GM12878 (cell line): Measurements from ENCODE around the gene PRCC. TPM values are rescaled to one million over a fixed set of nuclear protein-coding genes. Genes with fewer than 3 reads are reported as not detected.
A peak's percentile ranks its signal among the peaks of the same experiment; 100 is the strongest.

Experiments
- ATF7 ChIP-seq: fragments of 450-650 bp; IDR thresholded peaks from 2 replicates; pipeline ENCODE4 v1.6.1; 2016; ENCODE audit warnings: low read depth, mild to moderate bottlenecking
- BCL11A ChIP-seq: IDR thresholded peaks from 2 replicates; pipeline ENCODE4 v1.6.1; 2011; ENCODE audit warnings: low read depth, low read length
- BRCA1 ChIP-seq: IDR thresholded peaks from 2 replicates; pipeline ENCODE4 v1.6.1; 2011; ENCODE audit warnings: low read depth, low read length, improper control_type of control experiment
- CBX3 ChIP-seq: fragments of 200-600 bp; sonication (generic); IDR thresholded peaks from 2 replicates; pipeline ENCODE4 v1.6.1; 2016; ENCODE audit warnings: low read depth, borderline replicate concordance
- HCFC1 ChIP-seq: fragments of 150-350 bp; IDR thresholded peaks from 2 replicates; pipeline ENCODE4 v1.6.1; 2014; ENCODE audit warnings: low read length
- IRF4 ChIP-seq: IDR thresholded peaks from 2 replicates; pipeline ENCODE4 v1.6.1; 2011; ENCODE audit warnings: low read depth, low read length
- LARP7 ChIP-seq: fragments of 450-650 bp; IDR thresholded peaks from 2 replicates; pipeline ENCODE4 v1.6.1; 2017; ENCODE audit warnings: mild to moderate bottlenecking
- MLLT1 ChIP-seq: fragments of 450-650 bp; IDR thresholded peaks from 2 replicates; pipeline ENCODE4 v1.6.1; 2016; ENCODE audit warnings: mild to moderate bottlenecking
- NR2C1 ChIP-seq: fragments of 450-650 bp; IDR thresholded peaks from 2 replicates; pipeline ENCODE4 v1.6.1; 2017; ENCODE audit warnings: antibody characterized with exemption, mild to moderate bottlenecking, moderate library complexity
- NR2F1 ChIP-seq: fragments of 450-650 bp; conservative IDR thresholded peaks from 2 replicates; pipeline ENCODE4 v1.6.1; 2017; ENCODE audit warnings: mild to moderate bottlenecking
- POLR2AphosphoS5 ChIP-seq: IDR thresholded peaks from 2 replicates; pipeline ENCODE4 v1.6.1; 2011; ENCODE audit warnings: mild to moderate bottlenecking, low read length, inconsistent platforms
- RFX5 ChIP-seq: IDR thresholded peaks from 2 replicates; pipeline ENCODE4 v1.6.1; 2011; ENCODE audit warnings: low read depth, low read length, improper control_type of control experiment
- SIX5 ChIP-seq: IDR thresholded peaks from 2 replicates; pipeline ENCODE4 v1.6.1; 2011; ENCODE audit warnings: mild to moderate bottlenecking, low read depth, low read length, moderate library complexity; ENCODE audit not compliant: severe bottlenecking
- STAT1 ChIP-seq: fragments of 450-650 bp; conservative IDR thresholded peaks from 2 replicates; pipeline ENCODE4 v1.6.1; 2014; ENCODE audit warnings: antibody characterized with exemption, mild to moderate bottlenecking
- STAT3 ChIP-seq: IDR thresholded peaks from 2 replicates; pipeline ENCODE4 v1.6.1; 2011; ENCODE audit warnings: low read depth, low read length, improper control_type of control experiment
- ZNF274 ChIP-seq: IDR thresholded peaks from one replicate; pipeline ENCODE4 v1.8.0; 2011; ENCODE audit not compliant: insufficient read length, insufficient read depth
- polyA plus RNA-seq, 11 experiments: library from polyadenylated mRNA; depleted of rRNA in 4 of 11; unstranded in 6 of 11; stranded (reverse) in 5 of 11; fragments of >200 nt; fragmentation: Nextera tagmentation in 4 of 11; fragmentation: Illumina TruSeq in 1 of 11; extraction: Ambion mirVana in 4 of 11; extraction: Trizol in 1 of 11; gene quantifications; 1 replicate in 1 of 11; 2 replicates in 10 of 11; pipeline versions ENCODE4 v1.2.1 to v1.2.3, GENCODE V29; 2011 to 2016; ENCODE audit warnings: inconsistent platforms in 2 of 11, missing spikeins in 2 of 11, low read depth in 1 of 11
- total RNA-seq, 4 experiments: library from RNA; depleted of rRNA in 3 of 4; stranded (reverse); fragments of >200 nt in 3 of 4; fragmentation: Illumina TruSeq in 1 of 4; extraction: Trizol in 1 of 4; gene quantifications; 2 replicates each; pipeline versions ENCODE4 v1.2.1 to v1.2.3, GENCODE V29; 2013 to 2021
- TF ChIP-seq, protein P1 (sequence below): fragments of 450-650 bp; IDR thresholded peaks from 2 replicates; pipeline ENCODE4 v1.6.1; 2017; ENCODE audit warnings: antibody characterized with exemption, mild to moderate bottlenecking, moderate library complexity
- TF ChIP-seq, protein P2 (sequence below): fragments of 450-650 bp; IDR thresholded peaks from 2 replicates; pipeline ENCODE4 v1.6.1; 2017; ENCODE audit warnings: low read depth, mild to moderate bottlenecking, moderate library complexity
- TF ChIP-seq, protein P3 (sequence below): fragments of 450-650 bp; IDR thresholded peaks from 2 replicates; pipeline ENCODE4 v1.6.1; 2017; ENCODE audit warnings: mild to moderate bottlenecking, low read depth, inconsistent platforms; ENCODE audit not compliant: poor library complexity, severe bottlenecking
- TF ChIP-seq, protein P4 (sequence below): fragments of 450-650 bp; IDR thresholded peaks from 2 replicates; pipeline ENCODE4 v1.6.1; 2017; ENCODE audit warnings: mild to moderate bottlenecking

PRCC gene
- total and polyA plus RNA-seq, 10 of the 15 experiments (the other 5 are each of a cell fraction or from before 2014, with no cell fraction given), result 23.8 to 132 (median 63.1) TPM

DNA sequence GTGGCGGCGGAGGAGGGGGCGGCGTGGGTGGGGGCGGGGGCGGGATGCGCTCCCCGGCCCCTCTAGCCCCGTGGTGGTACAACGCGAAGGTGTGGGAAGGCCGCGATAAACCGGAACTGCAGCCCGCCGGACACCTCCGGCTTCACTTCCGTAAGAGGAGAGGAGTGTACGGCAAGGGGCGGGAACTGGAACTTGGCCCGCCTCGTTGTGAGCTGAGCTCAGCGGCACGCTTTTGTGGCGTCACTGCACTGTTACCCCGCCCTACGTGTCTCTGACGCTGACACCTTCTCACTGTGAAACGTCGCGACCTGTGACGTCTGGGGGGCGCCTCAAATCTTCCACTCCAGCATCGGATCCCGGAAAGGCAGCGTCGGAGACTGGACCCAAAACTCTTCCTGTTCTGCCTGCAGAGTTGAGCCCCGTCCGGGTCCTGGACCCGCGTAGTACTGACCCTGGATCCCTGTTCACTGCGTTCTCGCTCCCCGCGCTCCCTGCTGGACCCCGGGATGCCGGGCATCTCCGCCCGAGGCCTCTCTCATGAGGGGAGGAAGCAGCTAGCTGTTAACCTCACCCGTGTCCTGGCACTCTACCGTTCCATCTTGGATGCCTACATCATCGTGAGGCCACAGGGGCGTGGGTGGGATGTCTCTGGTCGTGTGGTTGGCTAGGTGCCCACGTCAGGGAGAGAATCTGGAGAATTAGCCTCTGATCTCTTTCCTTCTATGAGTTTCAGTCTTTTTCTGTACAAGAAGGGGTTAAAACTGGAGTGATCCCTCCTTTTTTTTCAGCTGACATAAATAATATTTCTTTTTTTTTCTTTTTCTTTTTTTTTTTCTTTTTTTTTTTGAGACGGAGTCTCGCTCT lies 38.5 kb upstream of the PRCC start, which contains the start of gene ISG20L2 (continued):
- TF ChIP-seq, protein P1, sequence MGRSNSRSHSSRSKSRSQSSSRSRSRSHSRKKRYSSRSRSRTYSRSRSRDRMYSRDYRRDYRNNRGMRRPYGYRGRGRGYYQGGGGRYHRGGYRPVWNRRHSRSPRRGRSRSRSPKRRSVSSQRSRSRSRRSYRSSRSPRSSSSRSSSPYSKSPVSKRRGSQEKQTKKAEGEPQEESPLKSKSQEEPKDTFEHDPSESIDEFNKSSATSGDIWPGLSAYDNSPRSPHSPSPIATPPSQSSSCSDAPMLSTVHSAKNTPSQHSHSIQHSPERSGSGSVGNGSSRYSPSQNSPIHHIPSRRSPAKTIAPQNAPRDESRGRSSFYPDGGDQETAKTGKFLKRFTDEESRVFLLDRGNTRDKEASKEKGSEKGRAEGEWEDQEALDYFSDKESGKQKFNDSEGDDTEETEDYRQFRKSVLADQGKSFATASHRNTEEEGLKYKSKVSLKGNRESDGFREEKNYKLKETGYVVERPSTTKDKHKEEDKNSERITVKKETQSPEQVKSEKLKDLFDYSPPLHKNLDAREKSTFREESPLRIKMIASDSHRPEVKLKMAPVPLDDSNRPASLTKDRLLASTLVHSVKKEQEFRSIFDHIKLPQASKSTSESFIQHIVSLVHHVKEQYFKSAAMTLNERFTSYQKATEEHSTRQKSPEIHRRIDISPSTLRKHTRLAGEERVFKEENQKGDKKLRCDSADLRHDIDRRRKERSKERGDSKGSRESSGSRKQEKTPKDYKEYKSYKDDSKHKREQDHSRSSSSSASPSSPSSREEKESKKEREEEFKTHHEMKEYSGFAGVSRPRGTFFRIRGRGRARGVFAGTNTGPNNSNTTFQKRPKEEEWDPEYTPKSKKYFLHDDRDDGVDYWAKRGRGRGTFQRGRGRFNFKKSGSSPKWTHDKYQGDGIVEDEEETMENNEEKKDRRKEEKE, result no peak
- TF ChIP-seq STAT1 (peak; percentile 92; the same call in 1 of the 2 replicates), CBX3 (no peak), RFX5 (0 out of 2 replicates have a peak, but pooled peaks have one; percentile 39), NR2C1 (0 out of 2 replicates have a peak, but pooled peaks have one; percentile 1), HCFC1 (peak; percentile 48; the same call in 1 of the 2 replicates), ZNF274 (no peak), MLLT1 (peak; percentile 86), NR2F1 (no peak; the same call in 1 of the 2 replicates), POLR2AphosphoS5 (peak; percentile 96), BCL11A (no peak), IRF4 (no peak), LARP7 (no peak; the same call in 1 of the 2 replicates), ATF7 (peak; percentile 89), STAT3 (no peak), BRCA1 (no peak), SIX5 (no peak)
- TF ChIP-seq, protein P2, sequence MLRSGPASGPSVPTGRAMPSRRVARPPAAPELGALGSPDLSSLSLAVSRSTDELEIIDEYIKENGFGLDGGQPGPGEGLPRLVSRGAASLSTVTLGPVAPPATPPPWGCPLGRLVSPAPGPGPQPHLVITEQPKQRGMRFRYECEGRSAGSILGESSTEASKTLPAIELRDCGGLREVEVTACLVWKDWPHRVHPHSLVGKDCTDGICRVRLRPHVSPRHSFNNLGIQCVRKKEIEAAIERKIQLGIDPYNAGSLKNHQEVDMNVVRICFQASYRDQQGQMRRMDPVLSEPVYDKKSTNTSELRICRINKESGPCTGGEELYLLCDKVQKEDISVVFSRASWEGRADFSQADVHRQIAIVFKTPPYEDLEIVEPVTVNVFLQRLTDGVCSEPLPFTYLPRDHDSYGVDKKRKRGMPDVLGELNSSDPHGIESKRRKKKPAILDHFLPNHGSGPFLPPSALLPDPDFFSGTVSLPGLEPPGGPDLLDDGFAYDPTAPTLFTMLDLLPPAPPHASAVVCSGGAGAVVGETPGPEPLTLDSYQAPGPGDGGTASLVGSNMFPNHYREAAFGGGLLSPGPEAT, result peak; percentile 39
- TF ChIP-seq, protein P3, sequence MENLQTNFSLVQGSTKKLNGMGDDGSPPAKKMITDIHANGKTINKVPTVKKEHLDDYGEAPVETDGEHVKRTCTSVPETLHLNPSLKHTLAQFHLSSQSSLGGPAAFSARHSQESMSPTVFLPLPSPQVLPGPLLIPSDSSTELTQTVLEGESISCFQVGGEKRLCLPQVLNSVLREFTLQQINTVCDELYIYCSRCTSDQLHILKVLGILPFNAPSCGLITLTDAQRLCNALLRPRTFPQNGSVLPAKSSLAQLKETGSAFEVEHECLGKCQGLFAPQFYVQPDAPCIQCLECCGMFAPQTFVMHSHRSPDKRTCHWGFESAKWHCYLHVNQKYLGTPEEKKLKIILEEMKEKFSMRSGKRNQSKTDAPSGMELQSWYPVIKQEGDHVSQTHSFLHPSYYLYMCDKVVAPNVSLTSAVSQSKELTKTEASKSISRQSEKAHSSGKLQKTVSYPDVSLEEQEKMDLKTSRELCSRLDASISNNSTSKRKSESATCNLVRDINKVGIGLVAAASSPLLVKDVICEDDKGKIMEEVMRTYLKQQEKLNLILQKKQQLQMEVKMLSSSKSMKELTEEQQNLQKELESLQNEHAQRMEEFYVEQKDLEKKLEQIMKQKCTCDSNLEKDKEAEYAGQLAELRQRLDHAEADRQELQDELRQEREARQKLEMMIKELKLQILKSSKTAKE, result peak; percentile 51
- TF ChIP-seq, protein P4, sequence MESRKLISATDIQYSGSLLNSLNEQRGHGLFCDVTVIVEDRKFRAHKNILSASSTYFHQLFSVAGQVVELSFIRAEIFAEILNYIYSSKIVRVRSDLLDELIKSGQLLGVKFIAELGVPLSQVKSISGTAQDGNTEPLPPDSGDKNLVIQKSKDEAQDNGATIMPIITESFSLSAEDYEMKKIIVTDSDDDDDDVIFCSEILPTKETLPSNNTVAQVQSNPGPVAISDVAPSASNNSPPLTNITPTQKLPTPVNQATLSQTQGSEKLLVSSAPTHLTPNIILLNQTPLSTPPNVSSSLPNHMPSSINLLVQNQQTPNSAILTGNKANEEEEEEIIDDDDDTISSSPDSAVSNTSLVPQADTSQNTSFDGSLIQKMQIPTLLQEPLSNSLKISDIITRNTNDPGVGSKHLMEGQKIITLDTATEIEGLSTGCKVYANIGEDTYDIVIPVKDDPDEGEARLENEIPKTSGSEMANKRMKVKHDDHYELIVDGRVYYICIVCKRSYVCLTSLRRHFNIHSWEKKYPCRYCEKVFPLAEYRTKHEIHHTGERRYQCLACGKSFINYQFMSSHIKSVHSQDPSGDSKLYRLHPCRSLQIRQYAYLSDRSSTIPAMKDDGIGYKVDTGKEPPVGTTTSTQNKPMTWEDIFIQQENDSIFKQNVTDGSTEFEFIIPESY, result 0 out of 2 replicates have a peak, but pooled peaks have one; percentile 32
